SKM-1 treated with dmso at 0.1 percent for 144 hours (cell line): ENCODE data around the gene ATPAF1.
"Not testable (repeated sequence)": the region's sequence is repeated elsewhere in the genome, so short reads cannot be mapped to it uniquely, and the experiment has no call there.

Source experiments
- DNase-seq: peaks from one replicate; lab custom pipeline; 2025; ENCODE audit not compliant: unreplicated experiment; lab: John Stamatoyannopoulos, UW

Gene ATPAF1

DNA sequence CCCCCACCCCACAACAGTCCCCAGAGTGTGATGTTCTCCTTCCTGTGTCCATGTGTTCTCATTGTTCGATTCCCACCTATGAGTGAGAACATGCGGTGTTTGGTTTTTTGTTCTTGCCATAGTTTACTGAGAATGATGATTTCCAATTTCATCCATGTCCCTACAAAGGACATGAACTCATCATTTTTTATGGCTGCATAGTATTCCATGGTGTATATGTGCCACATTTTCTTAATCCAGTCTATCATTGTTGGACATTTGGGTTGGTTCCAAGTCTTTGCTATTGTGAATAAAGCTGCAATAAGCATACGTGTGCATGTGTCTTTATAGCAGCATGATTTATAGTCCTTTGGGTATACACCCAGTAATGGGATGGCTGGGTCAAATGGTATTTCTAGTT is 17.0 kb downstream of the ATPAF1 start:
- DNase-seq: not testable (repeated sequence)

DNA sequence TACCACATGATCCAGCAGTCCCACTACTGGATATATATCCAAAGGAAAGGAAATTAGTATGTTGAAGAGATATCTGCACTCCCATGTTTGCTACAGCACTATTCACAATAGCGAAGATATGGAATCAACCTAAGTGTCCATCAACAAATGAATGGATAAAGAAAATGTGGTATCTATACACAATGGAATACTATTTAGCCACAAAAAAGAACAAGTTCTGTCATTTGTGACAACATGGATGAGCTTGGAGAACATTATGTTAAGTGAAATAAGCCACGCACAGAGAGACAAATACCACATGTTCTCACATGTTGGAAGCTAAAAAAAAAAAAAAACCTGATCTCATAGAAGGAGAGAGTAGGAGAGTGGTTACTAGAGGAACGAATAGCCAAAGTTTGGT is 17.7 kb downstream of the ATPAF1 start:
- no peak for DNase-seq

DNA sequence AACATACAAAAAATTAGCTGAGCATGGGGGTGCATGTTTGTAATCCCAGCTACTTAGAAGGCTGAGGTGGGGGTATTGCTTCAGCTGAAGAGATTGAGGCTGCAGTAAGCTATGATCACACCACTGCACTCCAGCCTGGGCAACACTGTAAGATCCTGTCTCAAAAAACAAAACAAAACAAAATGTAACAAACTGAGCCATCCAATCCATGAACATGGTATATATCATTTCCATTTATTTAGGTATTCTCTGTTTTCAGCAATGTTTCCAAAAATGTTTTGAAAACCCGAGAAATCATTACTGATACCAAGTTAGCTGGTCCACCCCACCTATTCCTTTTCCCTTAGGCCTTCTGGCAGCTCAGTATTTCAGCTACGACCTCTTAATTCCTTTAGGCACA is 18.4 kb downstream of the ATPAF1 start:
- no peak for DNase-seq

DNA sequence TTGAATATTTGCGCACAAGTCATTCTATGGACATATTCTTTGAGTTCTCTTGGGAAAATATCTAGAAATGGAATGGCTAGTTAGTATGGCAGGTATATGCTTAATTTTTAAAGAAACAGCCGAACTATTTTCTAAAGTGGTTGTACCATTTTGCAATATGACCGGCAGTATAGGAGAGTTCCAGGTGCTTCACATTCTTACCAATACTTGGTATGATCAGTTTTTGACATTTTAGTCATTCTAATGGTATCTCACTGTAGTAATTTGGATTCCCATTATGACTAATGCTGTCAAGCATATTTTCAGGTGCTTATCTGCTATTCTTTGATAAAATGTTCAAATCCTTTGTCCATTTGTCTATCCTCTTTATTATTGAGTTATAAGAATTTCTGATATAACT is 20.6 kb downstream of the ATPAF1 start:
- DNase-seq: no peak

DNA sequence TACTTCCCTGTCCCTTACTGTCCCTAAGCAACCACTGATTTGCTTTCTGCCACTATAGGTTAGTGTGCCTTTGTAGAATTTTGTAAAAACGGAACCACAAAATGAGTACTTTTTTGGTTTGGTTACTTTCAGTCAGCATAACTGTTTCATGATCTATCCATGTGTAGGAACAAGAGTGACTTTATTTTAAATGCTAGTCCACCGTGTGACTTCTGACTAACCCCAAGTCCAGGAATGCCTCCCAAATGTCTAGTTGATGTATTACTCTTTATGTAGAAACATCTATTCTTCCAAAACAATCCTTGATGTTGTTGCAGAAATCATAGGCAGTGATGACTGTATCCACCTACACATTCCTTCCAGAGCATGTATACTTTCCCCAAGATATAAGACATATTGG is 21.3 kb downstream of the ATPAF1 start:
- DNase-seq: no peak

DNA sequence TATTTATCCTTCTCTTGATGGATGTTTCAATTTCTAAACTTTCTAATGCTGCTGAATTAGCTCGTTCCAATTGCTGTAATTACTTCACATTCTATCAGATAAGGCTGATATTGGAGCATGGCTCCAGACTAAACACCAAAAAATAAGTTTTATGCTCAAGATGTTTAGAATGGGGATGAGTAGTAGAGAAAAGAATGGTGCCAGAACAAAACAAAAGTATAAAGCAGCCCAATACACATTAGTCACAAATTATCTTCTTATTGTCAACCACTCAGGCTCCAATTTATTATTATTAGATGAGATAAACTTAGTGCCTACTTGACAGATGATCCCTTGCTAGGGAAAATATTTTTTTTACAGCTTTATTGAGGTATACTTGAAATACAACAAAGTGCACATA is 21.8 kb downstream of the ATPAF1 start:
- DNase-seq: no peak

DNA sequence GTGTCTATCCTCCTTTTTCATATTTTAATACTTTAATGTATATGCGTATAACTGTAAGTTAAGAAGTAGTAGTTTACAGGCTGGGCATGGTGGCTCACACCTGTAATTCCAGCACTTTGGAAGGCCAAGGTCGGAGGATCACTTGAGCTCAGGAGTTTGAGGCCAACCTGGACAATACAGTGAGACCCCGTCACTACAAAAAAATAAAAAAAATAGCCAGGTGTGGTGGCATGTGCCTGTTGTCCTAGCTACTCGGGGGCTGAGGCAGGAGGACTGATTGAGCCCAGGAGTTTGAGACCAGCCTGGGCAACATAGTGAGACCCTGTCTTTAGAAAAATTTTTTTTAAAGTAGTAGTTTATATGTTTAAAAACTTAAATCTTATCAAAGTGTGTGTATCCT is 22.3 kb downstream of the ATPAF1 start:
- no peak for DNase-seq

DNA sequence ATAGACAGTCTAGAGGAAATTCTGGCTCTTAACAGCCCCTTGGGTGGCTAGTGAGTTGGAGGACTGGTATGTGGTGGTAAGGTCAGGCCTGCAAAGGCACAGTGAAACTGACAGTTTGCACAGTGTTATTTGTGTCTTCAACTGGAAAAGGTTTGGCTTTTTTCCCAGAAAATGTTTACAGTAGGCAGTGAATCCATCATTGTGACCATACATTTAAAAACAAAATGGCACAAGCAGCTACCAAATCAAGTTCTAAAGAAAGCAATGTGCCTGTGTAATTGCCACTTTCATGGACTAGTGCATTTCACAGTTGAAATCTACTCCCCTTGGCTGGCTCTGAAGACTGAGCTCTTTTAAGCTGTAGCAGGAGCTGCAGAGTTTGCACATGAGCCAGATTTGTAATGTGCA is 24.8 kb downstream of the ATPAF1 start:
- DNase-seq: no peak

DNA sequence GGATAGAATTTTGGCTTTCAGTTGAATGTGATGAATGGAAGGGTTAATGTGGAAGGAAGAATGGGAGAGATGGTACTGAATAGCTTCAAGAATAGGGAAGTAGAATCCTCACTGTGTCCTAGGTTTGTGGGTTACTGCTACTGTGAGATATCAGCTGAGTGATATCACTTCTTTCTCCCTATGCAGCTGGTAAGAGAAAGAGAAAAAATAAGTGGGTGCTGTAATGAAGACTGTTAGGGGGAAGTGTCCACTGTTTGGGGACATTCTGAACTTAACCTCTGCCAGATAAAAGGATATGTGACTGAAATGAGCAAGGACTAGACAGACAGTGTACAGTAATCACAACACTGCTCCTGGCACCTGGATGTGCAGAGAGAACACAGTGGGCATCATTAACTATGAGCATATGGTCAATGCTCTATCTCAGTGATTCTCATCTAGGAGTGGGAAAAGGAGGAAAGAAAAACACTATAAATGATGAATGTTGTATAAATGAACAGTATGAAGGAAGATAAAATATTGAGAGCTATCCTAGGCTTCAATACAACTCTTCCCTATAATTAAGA is 26.0 kb downstream of the ATPAF1 start:
- DNase-seq: no peak

DNA sequence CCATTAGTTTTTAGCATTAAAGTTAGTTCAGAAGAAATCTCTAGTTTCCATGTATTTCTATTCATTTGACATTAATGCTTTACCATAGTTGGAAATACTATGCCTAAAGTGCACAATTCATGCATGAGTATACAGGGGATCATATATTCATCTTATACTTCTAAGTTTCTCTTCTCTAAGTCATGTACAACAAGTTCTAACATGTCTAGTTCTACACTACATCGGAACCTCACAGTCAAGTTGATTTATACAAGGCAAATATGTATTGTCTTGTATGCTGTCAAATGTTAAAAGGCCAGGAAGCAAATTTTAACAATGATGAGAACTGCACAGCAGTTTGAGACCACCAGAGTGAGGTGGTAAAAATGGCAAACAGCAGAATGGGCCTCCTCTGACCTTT is 28.6 kb downstream of the ATPAF1 start:
- no peak for DNase-seq

DNA sequence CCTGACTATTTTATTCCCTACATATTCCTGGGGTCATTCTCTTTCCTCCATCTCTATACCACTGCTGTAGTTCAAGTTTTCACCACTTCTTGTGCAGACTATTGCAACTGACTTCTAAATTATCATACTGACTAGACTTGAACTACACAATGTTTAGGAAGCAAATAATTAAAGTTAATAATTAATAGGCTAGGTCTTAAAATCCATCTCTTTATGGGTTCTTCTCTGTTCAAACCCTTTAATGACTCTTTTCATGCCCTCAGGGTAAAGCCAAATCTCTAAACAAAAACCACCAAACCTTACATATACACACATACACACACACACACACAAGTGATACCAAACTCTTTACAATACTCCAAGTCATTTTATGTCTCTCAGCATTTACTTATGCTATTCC is 29.2 kb downstream of the ATPAF1 start:
- DNase-seq: no peak

DNA sequence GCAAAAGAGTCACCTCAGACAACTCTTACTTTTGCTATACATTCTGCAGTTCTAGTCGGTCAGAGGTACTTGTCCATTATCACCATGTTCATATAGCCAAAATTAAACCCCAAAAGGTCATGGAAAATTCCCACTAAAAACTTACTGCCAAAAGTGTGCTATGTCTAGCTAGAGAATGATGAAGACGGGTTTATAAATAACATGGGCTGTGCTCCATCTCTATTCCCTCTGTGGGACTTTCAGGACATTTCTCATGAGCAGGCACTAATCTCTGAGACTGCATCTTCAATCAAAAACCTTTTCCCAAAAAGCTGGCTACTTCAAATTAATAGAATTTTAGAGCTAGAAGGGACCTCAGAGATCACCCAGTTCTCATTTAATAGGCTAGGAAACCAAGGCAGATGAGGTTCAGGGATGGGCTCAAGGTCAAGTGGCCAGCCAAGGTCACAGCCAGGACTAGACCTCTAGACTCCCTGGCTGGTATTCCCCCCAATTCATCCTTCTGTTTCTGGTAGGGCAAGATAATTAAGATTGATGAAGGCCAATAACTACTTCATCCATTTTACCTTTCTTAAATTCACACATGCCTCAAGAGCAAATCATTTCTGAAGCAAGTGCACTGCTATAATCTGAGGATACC is 30.6 kb downstream of the ATPAF1 start:
- DNase-seq: no peak

DNA sequence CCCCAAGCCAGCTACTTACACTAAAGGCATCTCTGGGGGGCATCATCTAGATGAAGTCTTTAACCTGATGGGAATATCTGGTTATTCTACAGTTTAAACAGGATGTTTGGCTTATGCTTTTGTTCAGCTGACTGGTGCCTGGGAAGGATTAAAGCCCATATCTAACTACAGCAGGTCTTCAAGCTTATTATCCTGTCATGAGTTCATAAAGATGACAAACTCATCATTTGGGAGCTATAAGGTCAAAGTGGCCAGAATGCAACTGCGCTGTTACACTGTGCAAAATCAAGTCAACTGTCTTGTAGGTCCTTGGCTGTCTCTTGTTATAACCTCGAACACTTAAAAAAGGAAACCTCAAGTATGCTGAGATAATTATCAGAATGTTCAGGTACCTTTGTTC is 33.0 kb downstream of the ATPAF1 start:
- no peak for DNase-seq

DNA sequence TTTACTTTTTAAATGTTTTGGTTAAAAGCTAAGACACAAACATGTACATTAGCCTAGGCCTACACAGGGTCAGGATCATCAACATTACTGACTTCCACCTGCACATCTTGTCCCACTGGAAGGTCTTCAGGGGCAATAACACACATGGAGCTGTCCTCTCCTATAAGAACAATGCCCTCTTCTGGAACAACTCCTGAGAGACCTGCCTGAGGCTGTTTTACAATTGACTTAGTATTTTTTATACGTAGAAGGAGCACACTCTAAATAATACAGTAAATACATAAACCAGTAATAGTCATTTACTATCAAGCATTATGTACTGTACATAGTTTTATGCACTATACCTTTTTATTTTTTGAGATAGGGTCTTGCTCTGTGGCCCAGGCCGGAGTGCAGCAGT is 37.4 kb downstream of the ATPAF1 start:
- DNase-seq: no peak

DNA sequence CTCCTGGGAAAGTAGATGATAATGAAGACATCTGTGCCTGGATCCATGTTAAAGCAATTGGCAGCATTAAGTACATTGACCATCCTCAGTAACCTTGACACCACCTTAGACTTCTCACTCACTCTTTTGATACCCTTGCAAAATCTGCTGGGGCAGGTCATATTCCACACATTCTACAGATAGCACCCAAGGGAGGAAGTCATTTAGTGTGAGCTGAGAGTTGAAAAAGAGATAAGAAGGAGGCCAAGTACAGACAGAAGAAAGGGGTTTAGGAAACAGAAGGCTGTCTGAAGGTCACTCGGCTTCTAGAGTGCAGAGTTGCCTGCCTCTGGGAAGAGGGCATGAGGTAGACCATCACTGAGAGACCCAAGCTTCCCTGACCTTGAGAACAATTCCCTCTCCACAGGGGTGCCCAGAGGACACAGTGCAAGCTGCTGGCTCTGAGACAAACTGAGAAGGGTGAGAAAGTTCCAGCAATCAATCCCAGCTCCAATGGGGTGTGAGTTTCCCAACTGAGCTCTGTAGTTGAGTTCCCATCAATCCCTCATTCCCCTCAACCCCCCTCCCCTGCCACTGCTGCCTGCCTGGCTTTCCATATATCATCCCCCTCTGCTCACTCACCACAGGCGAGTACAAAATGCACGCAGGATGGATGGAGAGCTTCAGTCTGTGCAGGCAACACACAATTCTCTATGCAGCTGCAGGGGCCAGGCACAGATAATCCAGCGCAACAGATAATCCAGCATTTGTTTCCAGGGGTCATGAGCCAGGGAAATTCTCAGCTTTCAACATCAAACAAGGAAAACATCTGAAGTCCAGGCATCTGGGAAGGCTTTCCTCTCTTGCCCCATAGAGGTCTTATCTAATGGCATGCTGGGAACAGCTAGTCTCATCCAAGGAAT is 44.2 kb downstream of the ATPAF1 start:
- DNase-seq: no peak

DNA sequence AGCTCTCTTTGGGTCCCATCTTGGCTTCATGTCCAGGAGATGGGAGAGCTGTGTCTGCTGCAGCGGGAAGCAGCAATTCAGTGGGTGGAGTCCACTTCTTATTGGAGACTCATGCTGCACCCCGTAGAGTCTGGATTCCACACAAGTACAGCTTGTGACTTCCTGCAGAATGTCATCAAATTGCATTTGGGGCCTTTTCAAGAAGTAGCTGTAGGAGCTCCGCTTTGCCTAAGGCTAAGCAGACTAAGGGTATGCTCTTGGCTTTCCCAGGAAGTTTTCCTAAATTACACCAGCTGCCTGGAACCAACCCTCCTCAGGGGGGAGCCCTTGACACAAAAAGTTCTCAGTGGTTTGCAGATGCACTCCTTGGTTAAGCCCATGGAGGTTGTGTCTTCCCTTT is 45.8 kb downstream of the ATPAF1 start:
- no peak for DNase-seq

DNA sequence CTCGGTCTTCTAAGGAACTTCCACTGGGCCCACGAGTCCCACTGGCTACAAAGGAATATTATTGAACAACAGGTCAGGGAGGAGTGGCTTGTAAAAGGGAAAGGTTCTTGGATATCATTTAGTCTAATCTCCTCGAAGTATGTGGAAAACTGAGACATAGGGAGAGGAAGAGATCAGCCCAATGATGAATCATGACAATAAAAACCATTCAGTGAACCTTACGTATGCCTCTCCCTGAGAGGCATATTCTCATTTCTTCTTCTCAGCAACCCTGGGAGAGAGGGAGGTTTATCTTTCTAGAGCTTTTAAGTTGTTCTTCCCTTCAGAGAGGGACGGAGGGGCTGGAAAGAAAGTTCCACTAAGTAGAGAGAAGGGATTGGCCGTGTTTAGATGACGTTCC is 46.2 kb downstream of the ATPAF1 start:
- no peak for DNase-seq

DNA sequence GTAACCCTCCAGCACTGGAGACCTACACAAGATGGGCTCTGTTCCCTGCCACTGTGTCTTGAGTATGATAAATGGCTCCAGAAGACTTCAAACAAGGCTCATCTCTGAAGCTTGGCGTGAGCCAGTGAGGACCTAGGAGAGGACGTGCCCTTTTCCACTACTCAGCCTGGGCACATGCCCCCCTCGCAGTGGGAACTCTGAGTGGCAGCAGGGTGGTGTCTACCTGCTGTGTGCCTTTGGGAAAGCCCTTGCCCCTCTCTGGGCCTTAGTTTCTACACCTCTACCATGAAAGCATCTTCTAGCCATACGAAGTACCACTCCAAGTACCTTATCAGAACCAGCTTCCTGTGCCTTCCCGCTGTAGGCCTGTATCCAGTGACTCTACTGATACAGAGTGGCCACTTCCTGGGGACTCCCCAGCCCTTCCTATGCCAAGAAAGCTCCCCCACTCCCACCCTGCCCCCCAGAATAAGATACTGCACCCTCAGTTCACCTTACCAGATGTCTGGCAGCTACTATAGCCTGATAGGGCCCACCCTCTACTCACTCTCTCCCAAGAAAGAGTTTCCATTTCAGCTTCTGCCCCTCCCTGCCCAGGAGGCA is 48.4 kb downstream of the ATPAF1 start:
- DNase-seq: no peak

DNA sequence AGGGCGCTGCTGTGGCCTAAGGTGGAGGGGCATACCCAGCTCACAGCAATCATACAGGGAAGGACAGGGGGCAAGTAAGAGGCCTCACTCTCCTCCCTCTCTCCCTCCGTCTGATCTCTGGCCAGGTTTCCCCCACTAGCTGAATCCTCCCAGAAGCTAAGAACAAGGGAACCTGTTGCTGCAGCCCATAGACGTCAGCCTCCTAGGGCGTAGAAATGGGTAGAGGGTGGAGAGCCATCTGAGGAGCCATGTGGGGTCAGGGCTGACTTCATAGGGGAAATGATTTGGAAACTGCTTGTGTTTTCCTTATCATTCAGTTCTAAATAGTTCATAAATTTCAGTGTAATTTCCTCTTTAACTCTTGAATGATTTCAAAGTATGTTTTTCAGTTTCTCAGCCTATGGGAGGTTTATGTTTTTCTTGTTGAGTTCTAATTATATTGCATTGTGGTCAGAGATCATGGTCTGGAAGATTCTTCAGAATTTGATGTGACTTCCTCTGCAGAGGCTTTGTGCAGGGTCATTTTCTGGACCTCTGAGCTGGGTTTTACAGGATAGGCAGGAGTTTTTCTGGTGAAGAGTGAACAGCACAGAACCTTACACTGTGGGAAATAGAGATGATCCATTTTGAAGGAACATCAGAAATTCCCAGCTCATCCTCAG is 49.3 kb downstream of the ATPAF1 start:
- no peak for DNase-seq

DNA sequence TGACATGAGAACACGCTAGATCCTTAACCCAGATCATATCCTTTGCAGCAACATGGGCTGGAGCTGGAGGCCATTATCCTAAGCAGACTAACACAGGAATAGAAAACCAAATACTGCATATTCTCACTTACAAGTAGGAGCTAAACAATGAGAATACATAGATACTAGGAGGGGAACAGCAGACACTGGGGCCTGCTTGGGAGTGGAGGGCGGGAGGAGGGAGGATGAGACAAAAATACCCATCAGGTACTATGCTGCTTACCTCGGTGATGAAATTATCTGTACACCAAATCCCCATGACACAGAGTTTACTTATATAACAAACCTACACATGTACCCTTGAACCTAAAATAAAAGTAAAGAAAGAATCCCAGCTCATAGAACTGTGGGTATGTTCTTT is 50.3 kb downstream of the ATPAF1 start:
- no peak for DNase-seq

DNA sequence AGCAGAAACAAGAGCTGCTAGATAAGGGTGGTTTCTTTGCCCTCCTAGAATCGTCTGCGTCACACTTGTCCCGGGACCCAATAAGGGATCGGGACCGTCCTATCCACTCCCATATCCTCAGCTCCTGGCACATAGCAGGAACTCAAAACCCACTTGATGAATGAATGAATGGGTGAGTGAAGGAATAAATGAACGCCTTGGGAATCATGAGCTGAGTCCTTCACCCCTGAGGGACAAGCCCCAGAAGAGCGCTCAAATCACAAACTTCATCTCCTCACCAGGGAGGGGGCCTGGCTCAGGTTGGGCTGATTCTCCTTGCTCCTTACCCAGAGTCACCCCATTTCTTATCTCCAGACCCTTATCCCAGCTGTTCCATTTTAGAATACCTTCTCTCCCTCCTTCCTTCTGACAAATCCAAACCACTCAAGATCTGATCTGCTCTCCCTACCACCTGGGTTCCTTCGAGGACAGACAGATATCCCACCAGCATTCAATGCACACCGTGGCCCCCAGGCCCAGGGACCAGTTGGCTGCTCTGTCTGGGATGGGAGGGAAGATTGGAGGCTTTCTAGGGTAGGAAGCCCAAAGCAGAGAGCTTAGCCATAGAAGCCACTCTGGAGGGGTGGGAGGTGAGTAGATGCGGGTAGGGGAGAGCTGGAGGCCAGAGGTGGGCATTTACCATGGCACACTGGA is 50.9 kb downstream of the ATPAF1 start:
- no peak for DNase-seq
